KMS-11 (cell line): Measurements from ENCODE around the gene NPHS2.

ENCODE experiments used
- H2AFZ ChIP-seq: fragments of 200-600 bp; sonication (generic); 2 replicates; pipeline ENCODE4 v1.6.1; 2016; ENCODE audit warnings: antibody characterized with exemption, mixed run types, low read depth
- H3K27ac ChIP-seq: fragments of 200-600 bp; sonication (generic); 2 replicates; pipeline ENCODE4 v1.6.1; 2016; ENCODE audit warnings: mild to moderate bottlenecking, mixed run types
- H3K27me3 ChIP-seq: fragments of 200-600 bp; sonication (generic); 2 replicates; pipeline ENCODE4 v1.6.1; 2017; ENCODE audit warnings: mild to moderate bottlenecking, low read depth, mixed run types, moderate library complexity; ENCODE audit not compliant: insufficient read depth
- H3K36me3 ChIP-seq: fragments of 200-600 bp; sonication (generic); 2 replicates; pipeline ENCODE4 v1.6.1; 2017; ENCODE audit warnings: mild to moderate bottlenecking, mixed run types; ENCODE audit not compliant: insufficient read depth
- H3K4me1 ChIP-seq: fragments of 200-600 bp; sonication (generic); 2 replicates; pipeline ENCODE4 v1.6.1; 2016; ENCODE audit warnings: mild to moderate bottlenecking, low read depth, mixed run types; ENCODE audit not compliant: poor library complexity, severe bottlenecking
- H3K4me2 ChIP-seq: fragments of 200-600 bp; sonication (generic); 2 replicates; pipeline ENCODE4 v1.7.0; 2016; ENCODE audit warnings: mild to moderate bottlenecking, mixed run types
- H3K4me3 ChIP-seq: fragments of 200-600 bp; sonication (generic); IDR thresholded peaks from 2 replicates; pipeline ENCODE4 v1.6.1; 2017; ENCODE audit warnings: low read depth, low read length, mixed read lengths; ENCODE audit not compliant: insufficient read depth
- H3K79me2 ChIP-seq: fragments of 200-600 bp; sonication (generic); 2 replicates; pipeline ENCODE4 v1.6.1; 2016; ENCODE audit warnings: low read depth, mixed run types; ENCODE audit not compliant: insufficient read depth
- H3K9ac ChIP-seq: fragments of 200-600 bp; sonication (generic); 2 replicates; pipeline ENCODE4 v1.6.1; 2016; ENCODE audit warnings: mild to moderate bottlenecking, mixed run types
- H4K20me1 ChIP-seq: fragments of 200-600 bp; sonication (generic); 2 replicates; pipeline ENCODE4 v1.6.1; 2016; ENCODE audit warnings: mild to moderate bottlenecking, mixed run types; ENCODE audit not compliant: insufficient read depth
- CTCF ChIP-seq: fragments of 200-600 bp; sonication (generic); conservative IDR thresholded peaks from 2 replicates; pipeline ENCODE4 v1.6.1; 2017; ENCODE audit warnings: low read depth, mild to moderate bottlenecking, antibody characterized with exemption, low read length, moderate library complexity, mixed read lengths

NPHS2 gene

GRCh38 chr1:179589509-179589908 is 13.8 kb upstream of the NPHS2 start:
- Histone ChIP-seq H3K27me3 (no peaks in the 10 kb centered on the region), H3K4me3 (no peak overlapping the region), H2AFZ (no peak overlapping the region), H3K4me2 (no peak overlapping the region), H3K36me3 (no peaks in the 10 kb centered on the region), H3K9ac (no peak overlapping the region), H3K27ac (no peak overlapping the region), H3K4me1 (no peaks in the 10 kb centered on the region), H3K79me2 (no peaks in the 10 kb centered on the region), H4K20me1 (no peaks in the 10 kb centered on the region)
- no peak for TF ChIP-seq CTCF

GRCh38 chr1:179588425-179589024 is 12.8 kb upstream of the NPHS2 start:
- H3K79me2 ChIP-seq: no peaks in the 10 kb centered on the region
- H3K9ac ChIP-seq: no peak overlapping the region
- H3K36me3 ChIP-seq: no peaks in the 10 kb centered on the region
- TF ChIP-seq CTCF: no peak
- H3K27me3 ChIP-seq: no peaks in the 10 kb centered on the region
- no peak overlapping the region for H3K4me3 ChIP-seq
- no peak overlapping the region for H3K4me2 ChIP-seq
- H3K4me1 ChIP-seq: no peaks in the 10 kb centered on the region
- no peak overlapping the region for H2AFZ ChIP-seq
- no peak overlapping the region for H3K27ac ChIP-seq
- no peaks in the 10 kb centered on the region for H4K20me1 ChIP-seq

GRCh38 chr1:179587336-179587735 is 11.6 kb upstream of the NPHS2 start:
- Histone ChIP-seq H3K36me3 (no peaks in the 10 kb centered on the region), H2AFZ (no peak overlapping the region), H3K79me2 (no peaks in the 10 kb centered on the region), H3K27me3 (no peaks in the 10 kb centered on the region), H4K20me1 (no peaks in the 10 kb centered on the region), H3K27ac (no peak overlapping the region), H3K4me2 (no peak overlapping the region), H3K4me3 (no peak overlapping the region), H3K4me1 (no peaks in the 10 kb centered on the region), H3K9ac (no peak overlapping the region)
- no peak for TF ChIP-seq CTCF

GRCh38 chr1:179586107-179586823 is 10.5 kb upstream of the NPHS2 start:
- H3K4me2 ChIP-seq: no peak overlapping the region

More at GRCh38 chr1:179586107-179586823, 10.5 kb upstream of the NPHS2 start:
- Histone ChIP-seq H2AFZ (no peak overlapping the region), H3K9ac (no peak overlapping the region), H3K36me3 (no peaks in the 10 kb centered on the region), H3K79me2 (no peaks in the 10 kb centered on the region), H3K27ac (no peak overlapping the region), H3K27me3 (no peaks in the 10 kb centered on the region), H4K20me1 (no peaks in the 10 kb centered on the region), H3K4me3 (no peak overlapping the region), H3K4me1 (no peaks in the 10 kb centered on the region)
- no peak for TF ChIP-seq CTCF
